ENCODE results near the gene SWSAP1. TPM values are rescaled to one million over a fixed set of nuclear protein-coding genes. Genes with fewer than 3 reads are reported as not detected.
"Not testable (repeated sequence)": the region's sequence is repeated elsewhere in the genome, so short reads cannot be mapped to it uniquely, and the experiment has no call there.

SWSAP1 gene
- polyA plus RNA-seq, 1 donor: 1.3 TPM

GRCh38 chr19:11379269-11379845, 4.9 kb downstream of the SWSAP1 start:
- not testable (repeated sequence) for DNase-seq

- DNase-seq: no peak
Measured at GRCh38 chr19:11379857-11380350, 5.4 kb downstream of the SWSAP1 start.

GRCh38 chr19:11380653-11381537, 6.4 kb downstream of the SWSAP1 start:
- DNase-seq: peak; percentile 95

GRCh38 chr19:11382898-11383705, 8.6 kb downstream of the SWSAP1 start:
- DNase-seq: no peak

GRCh38 chr19:11383706-11384048, 9.2 kb downstream of the SWSAP1 start:
- no peak for DNase-seq

GRCh38 chr19:11384778-11385129, 10.3 kb downstream of the SWSAP1 start:
- no peak for DNase-seq

- no peak for DNase-seq
Measured at GRCh38 chr19:11387162-11388034, 12.9 kb downstream of the SWSAP1 start.

- no peak for DNase-seq
Measured at GRCh38 chr19:11390359-11390758, 15.9 kb downstream of the SWSAP1 start.

GRCh38 chr19:11390933-11391680, 16.6 kb downstream of the SWSAP1 start:
- DNase-seq: no peak

- no peak for DNase-seq
Measured at GRCh38 chr19:11397089-11397610, 22.7 kb downstream of the SWSAP1 start.

- no peak for DNase-seq
Measured at GRCh38 chr19:11399667-11400066, 25.2 kb downstream of the SWSAP1 start.

- DNase-seq: no peak
Measured at GRCh38 chr19:11400798-11401197, 26.3 kb downstream of the SWSAP1 start.

GRCh38 chr19:11401808-11402543, 27.5 kb downstream of the SWSAP1 start:
- DNase-seq: no peak

- DNase-seq: no peak
Measured at GRCh38 chr19:11404588-11405222, 30.2 kb downstream of the SWSAP1 start.

- no peak for DNase-seq
Measured at GRCh38 chr19:11405846-11406643, 31.6 kb downstream of the SWSAP1 start.

GRCh38 chr19:11406703-11407236, 32.3 kb downstream of the SWSAP1 start:
- not testable (repeated sequence) for DNase-seq

GRCh38 chr19:11408591-11408990, 34.1 kb downstream of the SWSAP1 start:
- no peak for DNase-seq

- no peak for DNase-seq
Measured at GRCh38 chr19:11410682-11411081, 36.2 kb downstream of the SWSAP1 start.

- DNase-seq: no peak
Measured at GRCh38 chr19:11414544-11414943, 40.1 kb downstream of the SWSAP1 start.

Measured in hindlimb muscle (tissue), 1 donor.